Measurements from ENCODE around the gene CHAMP1.
"Not testable (repeated sequence)": the region's sequence is repeated elsewhere in the genome, so short reads cannot be mapped to it uniquely, and the experiment has no call there.

- TF ChIP-seq GABPA (IDR thresholded peaks at IDR 0.05; ENCODE audit: low read depth); REST (IDR thresholded peaks at IDR 0.05; ENCODE audit: insufficient replicate concordance, low read depth); CTCF (IDR thresholded peaks at IDR 0.05; ENCODE audit: insufficient read depth, low read length): not testable (repeated sequence)
Observed at GRCh38 chr13:114353382-114353781, 39.1 kb downstream of the CHAMP1 start.

Data from HL-60 (cell line).